Measurements from ENCODE around the gene ADAT3. TPM values are rescaled to one million over a fixed set of nuclear protein-coding genes. Genes with fewer than 3 reads are reported as not detected.
A peak's percentile ranks its signal among the peaks of the same experiment; 100 is the strongest.

Gene ADAT3
- total RNA-seq, 5 donors from 2014 or later (not counting 1 experiment from before 2014, with no cell fraction given), result 6.0 to 16.1 (median 7.7) TPM

GRCh38 chr19:1949304-1950101, 44.3 kb downstream of the ADAT3 start:
- DNase-seq (no peak), ATAC-seq (replicated peaks in 1 of 4) (no peak)
- Histone ChIP-seq H3K4me1 (ENCODE audit: control insufficient read depth in 1 of 2, extremely low read depth in 1 of 2, insufficient read depth in 2 of 2, low read length in 2 of 2) (peaks cover 3 to 61% of the 10 kb centered on the region in 2 experiments), H3K4me3 (ENCODE audit: control insufficient read depth in 1 of 2, extremely low read depth in 1 of 2, low read length in 1 of 2) (no peak overlapping the region), H3K36me3 (ENCODE audit: control insufficient read depth in 2 of 2, extremely low read depth in 1 of 2, insufficient read depth in 1 of 2, low read length in 1 of 2) (peaks cover 7 to 36% of the 10 kb centered on the region in 2 donors), H3K27ac (ENCODE audit: low read length) (no peak overlapping the region), H3K9me3 (no peaks in the 10 kb centered on the region), H3K27me3 (replicated peaks in 1 of 2; ENCODE audit: control insufficient read depth in 2 of 2, extremely low read depth in 1 of 2, insufficient read depth in 2 of 2, low read length in 1 of 2) (no peaks in the 10 kb centered on the region)
- CTCF ChIA-PET, result no interaction called here
- Mint-ChIP-seq H3K36me3 (peaks cover 2% of the 10 kb centered on the region), H3K27me3 (no peaks in the 10 kb centered on the region), H3K9me3 (no peaks in the 10 kb centered on the region), H3K4me3 (peak overlapping the region in 1 of 3 donors; percentile 38), H3K4me1 (peaks cover 13 to 35% (median 34%) of the 10 kb centered on the region in 3 donors), H3K27ac (peak overlapping the region in 1 of 2 donors; percentile 16)
- POLR2A ChIA-PET, result no interaction called here
- 94% methylated on average over 39 of the region's 44 CpGs for WGBS (ENCODE audit: insufficient coverage)

- Mint-ChIP-seq H3K9me3 (no peaks in the 10 kb centered on the region), H3K4me1 (peaks cover 13 to 34% (median 34%) of the 10 kb centered on the region in 3 donors), H3K36me3 (peaks cover 2% of the 10 kb centered on the region), H3K4me3 (no peak overlapping the region), H3K27ac (no peak overlapping the region), H3K27me3 (no peaks in the 10 kb centered on the region)
- Histone ChIP-seq H3K4me3 (ENCODE audit: control insufficient read depth in 1 of 2, extremely low read depth in 1 of 2, low read length in 1 of 2) (no peak overlapping the region), H3K27me3 (replicated peaks in 1 of 2; ENCODE audit: control insufficient read depth in 2 of 2, extremely low read depth in 1 of 2, insufficient read depth in 2 of 2, low read length in 1 of 2) (no peaks in the 10 kb centered on the region), H3K36me3 (ENCODE audit: control insufficient read depth in 2 of 2, extremely low read depth in 1 of 2, insufficient read depth in 1 of 2, low read length in 1 of 2) (peaks cover 7 to 36% of the 10 kb centered on the region in 2 donors), H3K4me1 (ENCODE audit: control insufficient read depth in 1 of 2, extremely low read depth in 1 of 2, insufficient read depth in 2 of 2, low read length in 2 of 2) (peaks cover 0 to 60% of the 10 kb centered on the region in 2 experiments), H3K27ac (ENCODE audit: low read length) (no peak overlapping the region), H3K9me3 (no peaks in the 10 kb centered on the region)
- no peak for DNase-seq
- 98% methylated on average over 14 of the region's 16 CpGs for WGBS (ENCODE audit: insufficient coverage)
- CTCF ChIA-PET, result no interaction called here
- ATAC-seq (replicated peaks in 1 of 4), result no peak
- POLR2A ChIA-PET, result no interaction called here
Measured at GRCh38 chr19:1950640-1951039, 45.4 kb downstream of the ADAT3 start.

GRCh38 chr19:1952635-1953034, 47.4 kb downstream of the ADAT3 start:
- Histone ChIP-seq H3K9me3 (no peaks in the 10 kb centered on the region), H3K4me1 (ENCODE audit: control insufficient read depth in 1 of 2, extremely low read depth in 1 of 2, insufficient read depth in 2 of 2, low read length in 2 of 2) (peaks cover 0 to 66% of the 10 kb centered on the region in 2 experiments), H3K27me3 (replicated peaks in 1 of 2; ENCODE audit: control insufficient read depth in 2 of 2, extremely low read depth in 1 of 2, insufficient read depth in 2 of 2, low read length in 1 of 2) (no peaks in the 10 kb centered on the region), H3K4me3 (ENCODE audit: control insufficient read depth in 1 of 2, extremely low read depth in 1 of 2, low read length in 1 of 2) (no peak overlapping the region), H3K27ac (ENCODE audit: low read length) (no peak overlapping the region), H3K36me3 (ENCODE audit: control insufficient read depth in 2 of 2, extremely low read depth in 1 of 2, insufficient read depth in 1 of 2, low read length in 1 of 2) (peaks cover 9 to 34% of the 10 kb centered on the region in 2 donors)
- ChIA-PET CTCF (no interaction called here), POLR2A (interaction anchor here in 1 of 2 donors (0.6 kb wide), 1 partner anchor 70 kb away, joined by 3 read pairs; no protein-coding TSS in a partner anchor)
- Mint-ChIP-seq H3K4me3 (no peak overlapping the region), H3K9me3 (no peaks in the 10 kb centered on the region), H3K36me3 (peaks cover 2% of the 10 kb centered on the region), H3K27ac (no peak overlapping the region), H3K27me3 (no peaks in the 10 kb centered on the region), H3K4me1 (peaks cover 20 to 36% (median 32%) of the 10 kb centered on the region in 3 donors)
- ATAC-seq (replicated peaks in 1 of 4) (no peak), DNase-seq (no peak)
- 94% methylated on average over 20 of the region's 21 CpGs for WGBS (ENCODE audit: insufficient coverage)

GRCh38 chr19:1953037-1953436, 47.8 kb downstream of the ADAT3 start:
- Mint-ChIP-seq H3K4me1 (peaks cover 20 to 36% (median 32%) of the 10 kb centered on the region in 3 donors), H3K27me3 (no peaks in the 10 kb centered on the region), H3K4me3 (no peak overlapping the region), H3K36me3 (peaks cover 2% of the 10 kb centered on the region), H3K9me3 (no peaks in the 10 kb centered on the region), H3K27ac (no peak overlapping the region)
- DNase-seq (no peak), ATAC-seq (replicated peaks in 1 of 4) (no peak)
- H3K27ac ChIP-seq (ENCODE audit: low read length), result no peak overlapping the region
- CTCF ChIA-PET, result no interaction called here
- no peaks in the 10 kb centered on the region for H3K27me3 ChIP-seq (replicated peaks in 1 of 2; ENCODE audit: control insufficient read depth in 2 of 2, extremely low read depth in 1 of 2, insufficient read depth in 2 of 2, low read length in 1 of 2)
- no peak overlapping the region for H3K4me3 ChIP-seq (ENCODE audit: control insufficient read depth in 1 of 2, extremely low read depth in 1 of 2, low read length in 1 of 2)
- POLR2A ChIA-PET, result no interaction called here
- H3K36me3 ChIP-seq (ENCODE audit: control insufficient read depth in 2 of 2, extremely low read depth in 1 of 2, insufficient read depth in 1 of 2, low read length in 1 of 2), result peaks cover 9 to 34% of the 10 kb centered on the region in 2 donors
- 96% methylated on average over 16 of the region's 19 CpGs for WGBS (ENCODE audit: insufficient coverage)
- H3K4me1 ChIP-seq (ENCODE audit: control insufficient read depth in 1 of 2, extremely low read depth in 1 of 2, insufficient read depth in 2 of 2, low read length in 2 of 2), result peaks cover 0 to 65% of the 10 kb centered on the region in 2 experiments
- H3K9me3 ChIP-seq, result no peaks in the 10 kb centered on the region

GRCh38 chr19:1953441-1954094, 48.4 kb downstream of the ADAT3 start:
- no peak for ATAC-seq (replicated peaks in 1 of 4)
- no peak overlapping the region for H3K4me3 Mint-ChIP-seq
- Histone ChIP-seq H3K4me1 (ENCODE audit: control insufficient read depth in 1 of 2, extremely low read depth in 1 of 2, insufficient read depth in 2 of 2, low read length in 2 of 2) (peaks cover 0 to 65% of the 10 kb centered on the region in 2 experiments), H3K9me3 (no peaks in the 10 kb centered on the region), H3K4me3 (ENCODE audit: control insufficient read depth in 1 of 2, extremely low read depth in 1 of 2, low read length in 1 of 2) (no peak overlapping the region), H3K27ac (ENCODE audit: low read length) (no peak overlapping the region), H3K27me3 (replicated peaks in 1 of 2; ENCODE audit: control insufficient read depth in 2 of 2, extremely low read depth in 1 of 2, insufficient read depth in 2 of 2, low read length in 1 of 2) (no peaks in the 10 kb centered on the region), H3K36me3 (ENCODE audit: control insufficient read depth in 2 of 2, extremely low read depth in 1 of 2, insufficient read depth in 1 of 2, low read length in 1 of 2) (peaks cover 9 to 34% of the 10 kb centered on the region in 2 donors)
- DNase-seq, result no peak
- peaks cover 18 to 34% (median 30%) of the 10 kb centered on the region in 3 donors for H3K4me1 Mint-ChIP-seq
- no peak overlapping the region for H3K27ac Mint-ChIP-seq
- H3K27me3 Mint-ChIP-seq, result no peaks in the 10 kb centered on the region
- CTCF ChIA-PET, result no interaction called here
- WGBS (ENCODE audit: insufficient coverage), result 93% methylated on average over 25 of the region's 32 CpGs
- H3K36me3 Mint-ChIP-seq, result peaks cover under 1% of the 10 kb centered on the region
- no peaks in the 10 kb centered on the region for H3K9me3 Mint-ChIP-seq
- POLR2A ChIA-PET, result no interaction called here

GRCh38 chr19:1954532-1954933, 49.3 kb downstream of the ADAT3 start:
- H3K27ac Mint-ChIP-seq, result no peak overlapping the region
- H3K9me3 Mint-ChIP-seq, result no peaks in the 10 kb centered on the region
- no peaks in the 10 kb centered on the region for H3K9me3 ChIP-seq
- H3K4me1 Mint-ChIP-seq, result peaks cover 15 to 30% (median 25%) of the 10 kb centered on the region in 3 donors
- no peak overlapping the region for H3K27ac ChIP-seq (ENCODE audit: low read length)
- DNase-seq (no peak), ATAC-seq (replicated peaks in 1 of 4) (no peak)
- WGBS (ENCODE audit: insufficient coverage), result 95% methylated on average over 14 of the region's 15 CpGs
- H3K27me3 Mint-ChIP-seq, result no peaks in the 10 kb centered on the region
- no peaks in the 10 kb centered on the region for H3K36me3 Mint-ChIP-seq
- POLR2A ChIA-PET, result no interaction called here
- CTCF ChIA-PET, result no interaction called here
- peaks cover 0 to 58% of the 10 kb centered on the region in 2 experiments for H3K4me1 ChIP-seq (ENCODE audit: control insufficient read depth in 1 of 2, extremely low read depth in 1 of 2, insufficient read depth in 2 of 2, low read length in 2 of 2)
- H3K4me3 Mint-ChIP-seq, result no peak overlapping the region
- H3K4me3 ChIP-seq (ENCODE audit: control insufficient read depth in 1 of 2, extremely low read depth in 1 of 2, low read length in 1 of 2), result no peak overlapping the region
- H3K36me3 ChIP-seq (ENCODE audit: control insufficient read depth in 2 of 2, extremely low read depth in 1 of 2, insufficient read depth in 1 of 2, low read length in 1 of 2), result peaks cover 9 to 29% of the 10 kb centered on the region in 2 donors
- H3K27me3 ChIP-seq (replicated peaks in 1 of 2; ENCODE audit: control insufficient read depth in 2 of 2, extremely low read depth in 1 of 2, insufficient read depth in 2 of 2, low read length in 1 of 2), result no peaks in the 10 kb centered on the region

Data from T-cell (primary cell).